ENCODE results near the gene TANGO2. TPM values are rescaled to one million over a fixed set of nuclear protein-coding genes. Genes with fewer than 3 reads are reported as not detected.

TANGO2 gene
- total RNA-seq, 2 donors from 2014 or later, result 10.5 to 19.7 TPM

GRCh38 chr22:20062043-20062765 lies 41.3 kb downstream of the TANGO2 start:
- Histone ChIP-seq H3K9me3 (no peaks in the 10 kb centered on the region), H3K4me3 (no peak overlapping the region), H3K27ac (no peak overlapping the region), H3K4me1 (no peaks in the 10 kb centered on the region), H3K27me3 (no peaks in the 10 kb centered on the region), H3K36me3 (replicated peaks in 1 of 2; ENCODE audit: insufficient read depth in 1 of 2, low read depth in 2 of 2) (peaks cover 0 to 7% of the 10 kb centered on the region in 2 donors)
- no peak for ATAC-seq
- whole genome bisulfite sequencing, 2 donors, result 95 to 100% methylated on average over 8 to 14 of the region's 18 CpGs
- DNase-seq, result no peak
- no peak for TF ChIP-seq CTCF (IDR thresholded peaks at IDR 0.05)
- no peak for TF ChIP-seq POLR2A (IDR thresholded peaks at IDR 0.05)
- intact Hi-C loops (cut with DNase I), result no loop called here

GRCh38 chr22:20062766-20063083 lies 41.8 kb downstream of the TANGO2 start:
- H3K36me3 ChIP-seq (replicated peaks in 1 of 2; ENCODE audit: insufficient read depth in 1 of 2, low read depth in 2 of 2), result peaks cover 0 to 7% of the 10 kb centered on the region in 2 donors
- intact Hi-C loops (cut with DNase I), result no loop called here
- 86 to 89% methylated on average over 11 of the region's 11 CpGs for WGBS, 2 donors
- H3K27me3 ChIP-seq, result no peaks in the 10 kb centered on the region
- no peaks in the 10 kb centered on the region for H3K9me3 ChIP-seq
- DNase-seq (no peak), ATAC-seq (no peak)
- TF ChIP-seq CTCF (IDR thresholded peaks at IDR 0.05) (no peak), POLR2A (IDR thresholded peaks at IDR 0.05) (no peak)
- no peak overlapping the region for H3K27ac ChIP-seq
- no peak overlapping the region for H3K4me3 ChIP-seq
- no peaks in the 10 kb centered on the region for H3K4me1 ChIP-seq

- 91 to 95% methylated on average over 17 to 27 of the region's 27 CpGs for WGBS, 2 donors
- TF ChIP-seq POLR2A (IDR thresholded peaks at IDR 0.05) (no peak), CTCF (IDR thresholded peaks at IDR 0.05) (no peak)
- no peak for ATAC-seq
- DNase-seq, result no peak
- Histone ChIP-seq H3K27me3 (no peaks in the 10 kb centered on the region), H3K4me3 (no peak overlapping the region), H3K9me3 (no peaks in the 10 kb centered on the region), H3K36me3 (replicated peaks in 1 of 2; ENCODE audit: insufficient read depth in 1 of 2, low read depth in 2 of 2) (peaks cover 0 to 7% of the 10 kb centered on the region in 2 donors), H3K4me1 (no peaks in the 10 kb centered on the region), H3K27ac (no peak overlapping the region)
- intact Hi-C loops (cut with DNase I), result no loop called here
Measured at GRCh38 chr22:20063271-20064139, 42.6 kb downstream of the TANGO2 start.

GRCh38 chr22:20064140-20064480 lies 43.2 kb downstream of the TANGO2 start:
- Histone ChIP-seq H3K27me3 (no peaks in the 10 kb centered on the region), H3K4me3 (no peak overlapping the region), H3K4me1 (no peaks in the 10 kb centered on the region), H3K27ac (no peak overlapping the region), H3K9me3 (no peaks in the 10 kb centered on the region), H3K36me3 (replicated peaks in 1 of 2; ENCODE audit: insufficient read depth in 1 of 2, low read depth in 2 of 2) (peaks cover 0 to 7% of the 10 kb centered on the region in 2 donors)
- intact Hi-C loops (cut with DNase I), result no loop called here
- WGBS, 2 donors, result 84% methylated on average over 3 of the region's 3 CpGs; no CpG with 5 or more reads in 1 of the 2 donors
- no peak for DNase-seq
- TF ChIP-seq CTCF (IDR thresholded peaks at IDR 0.05) (no peak), POLR2A (IDR thresholded peaks at IDR 0.05) (no peak)
- no peak for ATAC-seq

Measured in body of pancreas (tissue), 4 donors.